ENCODE data around the gene SECTM1.

DNA sequence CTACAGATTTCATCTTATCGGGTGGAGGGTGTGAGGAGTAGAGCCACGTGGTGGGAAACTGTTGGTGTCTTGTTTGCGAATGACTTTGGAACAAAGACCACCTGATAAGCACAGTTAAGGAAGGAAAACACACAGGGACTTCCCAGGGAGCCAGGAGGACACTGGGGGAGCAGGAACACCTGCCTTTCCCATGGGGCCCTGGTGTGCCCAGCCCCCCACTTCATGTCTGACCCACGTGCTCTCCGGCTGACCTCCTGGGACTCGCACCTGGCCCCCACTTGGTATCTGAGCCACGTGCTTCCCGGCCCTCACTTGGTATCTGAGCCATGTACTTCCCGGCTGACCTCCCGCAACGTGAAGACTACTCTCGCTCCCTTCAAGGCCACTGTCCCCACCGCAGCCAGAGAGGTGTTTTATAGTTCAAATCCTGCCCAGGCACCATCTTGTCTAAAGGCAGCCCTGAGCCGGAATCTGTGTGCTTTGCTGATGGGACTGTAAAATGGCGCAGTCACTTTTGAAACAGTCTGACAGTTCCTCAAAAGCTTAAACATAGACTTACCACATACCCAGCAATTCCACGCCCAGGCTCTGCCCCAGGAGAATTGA is 54.7 kb downstream of the SECTM1 start:
- TF ChIP-seq, protein P1, sequence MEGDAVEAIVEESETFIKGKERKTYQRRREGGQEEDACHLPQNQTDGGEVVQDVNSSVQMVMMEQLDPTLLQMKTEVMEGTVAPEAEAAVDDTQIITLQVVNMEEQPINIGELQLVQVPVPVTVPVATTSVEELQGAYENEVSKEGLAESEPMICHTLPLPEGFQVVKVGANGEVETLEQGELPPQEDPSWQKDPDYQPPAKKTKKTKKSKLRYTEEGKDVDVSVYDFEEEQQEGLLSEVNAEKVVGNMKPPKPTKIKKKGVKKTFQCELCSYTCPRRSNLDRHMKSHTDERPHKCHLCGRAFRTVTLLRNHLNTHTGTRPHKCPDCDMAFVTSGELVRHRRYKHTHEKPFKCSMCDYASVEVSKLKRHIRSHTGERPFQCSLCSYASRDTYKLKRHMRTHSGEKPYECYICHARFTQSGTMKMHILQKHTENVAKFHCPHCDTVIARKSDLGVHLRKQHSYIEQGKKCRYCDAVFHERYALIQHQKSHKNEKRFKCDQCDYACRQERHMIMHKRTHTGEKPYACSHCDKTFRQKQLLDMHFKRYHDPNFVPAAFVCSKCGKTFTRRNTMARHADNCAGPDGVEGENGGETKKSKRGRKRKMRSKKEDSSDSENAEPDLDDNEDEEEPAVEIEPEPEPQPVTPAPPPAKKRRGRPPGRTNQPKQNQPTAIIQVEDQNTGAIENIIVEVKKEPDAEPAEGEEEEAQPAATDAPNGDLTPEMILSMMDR (IDR thresholded peaks at IDR 0.05), result no peak
- TF ChIP-seq RCOR1 (IDR thresholded peaks at IDR 0.05; ENCODE audit: low read depth, low read length), result no peak
- TF ChIP-seq, protein P2, sequence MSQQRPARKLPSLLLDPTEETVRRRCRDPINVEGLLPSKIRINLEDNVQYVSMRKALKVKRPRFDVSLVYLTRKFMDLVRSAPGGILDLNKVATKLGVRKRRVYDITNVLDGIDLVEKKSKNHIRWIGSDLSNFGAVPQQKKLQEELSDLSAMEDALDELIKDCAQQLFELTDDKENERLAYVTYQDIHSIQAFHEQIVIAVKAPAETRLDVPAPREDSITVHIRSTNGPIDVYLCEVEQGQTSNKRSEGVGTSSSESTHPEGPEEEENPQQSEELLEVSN (IDR thresholded peaks at IDR 0.05; ENCODE audit: borderline replicate concordance, low read depth), result no peak
- TF ChIP-seq, protein P3, sequence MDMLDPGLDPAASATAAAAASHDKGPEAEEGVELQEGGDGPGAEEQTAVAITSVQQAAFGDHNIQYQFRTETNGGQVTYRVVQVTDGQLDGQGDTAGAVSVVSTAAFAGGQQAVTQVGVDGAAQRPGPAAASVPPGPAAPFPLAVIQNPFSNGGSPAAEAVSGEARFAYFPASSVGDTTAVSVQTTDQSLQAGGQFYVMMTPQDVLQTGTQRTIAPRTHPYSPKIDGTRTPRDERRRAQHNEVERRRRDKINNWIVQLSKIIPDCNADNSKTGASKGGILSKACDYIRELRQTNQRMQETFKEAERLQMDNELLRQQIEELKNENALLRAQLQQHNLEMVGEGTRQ (IDR thresholded peaks at IDR 0.05), result no peak
- no peak for TF ChIP-seq CEBPB (IDR thresholded peaks at IDR 0.05)
